ENCODE results near the gene AKAP14.
"Not testable (repeated sequence)": the region's sequence is repeated elsewhere in the genome, so short reads cannot be mapped to it uniquely, and the experiment has no call there.

Gene AKAP14

DNA sequence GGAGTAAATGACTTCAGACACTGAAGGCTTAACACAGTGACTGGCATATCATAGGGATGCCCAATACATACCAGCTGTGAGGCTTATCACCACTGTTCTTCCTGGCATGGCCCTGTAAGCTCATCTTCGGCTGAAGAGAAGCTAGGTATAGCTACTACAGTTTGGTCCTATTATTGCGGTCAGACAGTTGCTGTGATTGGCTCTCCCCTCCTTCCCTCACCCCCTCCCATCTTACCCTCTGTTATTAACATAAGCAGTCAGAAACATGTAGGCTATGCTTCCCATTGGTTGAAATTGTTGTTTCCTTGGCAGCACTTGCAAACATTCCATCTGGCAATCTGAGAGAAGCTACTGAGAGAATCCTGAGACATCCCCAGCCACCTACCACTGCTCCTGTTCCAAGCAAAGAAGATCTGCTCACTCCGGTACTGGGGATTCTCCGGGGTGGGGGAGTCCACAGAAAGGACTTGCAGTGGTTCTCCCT is at the start of gene AKAP14:
Gene AKAP14, plus strand, starts transcription at position 51 of the 484 bp plus-strand sequence. CDS start 7,331 bp downstream, outside the sequence.
- DNase-seq: no peak

DNA sequence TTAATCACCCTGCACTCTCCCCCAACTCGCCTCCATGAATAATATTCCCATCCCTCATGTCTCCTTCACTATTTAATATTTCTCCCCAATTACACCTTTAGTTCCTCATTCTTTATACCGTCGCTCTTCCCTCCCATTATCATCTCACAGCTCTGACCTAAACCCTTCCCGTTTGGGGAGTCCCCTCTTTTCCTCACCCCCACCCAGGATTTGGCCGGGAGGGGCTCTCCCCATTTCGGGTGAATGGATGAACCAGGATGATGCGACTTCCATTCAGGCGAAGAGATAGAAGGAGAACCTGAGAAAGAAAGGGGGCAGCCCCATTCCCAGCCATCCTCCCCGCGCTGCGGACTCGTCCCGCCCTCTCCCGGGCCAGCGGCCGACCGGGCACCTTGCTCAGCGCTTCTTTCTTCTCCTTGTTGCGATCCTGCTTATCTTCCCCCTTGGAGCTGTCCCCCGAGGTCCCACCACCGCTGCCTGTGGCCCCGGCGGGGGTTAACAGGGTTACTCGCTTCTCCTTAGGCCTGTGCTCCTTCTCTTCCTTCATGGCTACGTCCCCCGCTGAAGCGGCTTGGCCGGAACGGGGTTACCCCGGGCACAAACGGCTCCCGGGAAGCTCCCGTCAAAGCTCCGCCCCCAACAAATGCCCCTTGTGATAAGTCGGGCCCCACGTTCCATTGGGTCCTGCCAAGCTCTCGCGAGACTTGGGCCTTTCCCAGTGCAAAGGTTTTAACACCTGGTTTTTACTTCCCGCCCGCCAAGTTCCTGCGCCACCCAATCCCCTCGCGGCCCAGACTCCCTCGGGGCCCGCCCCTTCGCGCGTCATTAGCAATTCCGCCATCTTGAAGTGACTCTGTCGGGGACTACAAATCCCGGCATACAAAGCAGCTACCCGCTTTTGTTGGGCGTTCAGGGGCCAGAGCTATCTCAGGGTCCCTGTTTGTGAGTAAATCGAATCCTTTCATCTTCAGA is 43.0 kb upstream of the AKAP14 start, which contains the start of gene UPF3B:
Gene UPF3B, minus strand, starts transcription at position 582 of the 972 bp plus-strand sequence. Its CDS starts 35 bp downstream, at position 547.
- DNase-seq: peak; percentile 97

DNA sequence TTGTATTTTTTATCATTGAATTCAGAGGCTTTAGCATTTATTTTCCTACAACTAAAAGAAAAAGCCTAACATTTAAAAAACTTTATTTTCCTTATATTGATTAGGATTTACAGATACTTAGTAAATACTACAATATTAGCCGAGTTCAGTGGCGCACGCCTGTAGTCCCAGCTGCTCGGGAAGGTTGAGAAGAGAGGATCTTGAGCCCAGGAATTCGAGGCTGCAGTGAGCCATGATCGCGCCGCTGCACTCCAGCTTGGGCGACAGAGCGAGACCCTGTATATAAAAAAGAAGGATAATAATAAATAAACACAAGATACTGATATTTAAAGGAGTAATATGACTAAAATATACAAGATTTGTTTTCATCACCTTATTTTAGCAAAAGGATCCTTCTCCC is 42.2 kb upstream of the AKAP14 start:
- DNase-seq: no peak

DNA sequence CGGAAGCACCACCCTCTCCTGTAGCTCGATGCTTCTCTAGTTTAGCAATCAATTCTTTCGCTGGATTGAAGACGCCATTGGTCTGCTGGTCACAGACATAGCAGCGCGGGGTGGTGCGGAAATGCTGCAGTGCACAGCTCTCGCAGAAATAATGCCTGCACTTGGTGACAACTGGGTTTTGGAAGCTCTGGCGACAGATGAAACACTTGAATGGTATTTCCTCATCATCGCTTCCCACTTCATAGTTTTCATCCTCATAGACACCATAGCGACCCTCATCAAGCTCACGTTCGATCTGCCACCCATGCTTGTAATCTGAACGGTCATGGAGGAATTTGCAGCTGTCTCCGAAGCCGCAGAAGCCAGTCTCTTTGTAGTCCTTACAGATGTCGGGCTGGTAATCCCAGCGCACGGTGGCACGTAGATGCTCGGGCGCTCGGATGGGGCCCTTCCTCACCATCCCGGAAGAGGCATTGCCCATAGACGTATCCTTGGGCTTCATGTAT is 25.0 kb upstream of the AKAP14 start:
- peak; percentile 39 for DNase-seq

DNA sequence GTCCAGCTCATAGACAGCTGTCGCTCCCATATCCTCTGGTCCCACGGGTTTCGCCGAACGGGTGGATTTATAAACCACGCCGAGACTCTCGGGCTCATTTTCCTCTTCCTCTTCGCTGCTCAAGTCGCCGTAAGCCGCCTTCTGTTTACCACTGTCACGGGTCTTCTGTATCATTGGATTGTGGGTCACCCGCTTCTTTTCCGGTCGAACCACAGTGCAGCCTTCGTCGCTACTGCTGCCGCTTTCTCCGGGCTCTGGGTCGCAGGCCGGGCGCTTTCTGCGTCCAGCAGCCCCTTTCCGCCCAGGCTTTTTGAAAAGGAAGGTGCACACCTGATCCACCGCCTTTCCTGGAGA is 24.5 kb upstream of the AKAP14 start:
- DNase-seq: no peak

DNA sequence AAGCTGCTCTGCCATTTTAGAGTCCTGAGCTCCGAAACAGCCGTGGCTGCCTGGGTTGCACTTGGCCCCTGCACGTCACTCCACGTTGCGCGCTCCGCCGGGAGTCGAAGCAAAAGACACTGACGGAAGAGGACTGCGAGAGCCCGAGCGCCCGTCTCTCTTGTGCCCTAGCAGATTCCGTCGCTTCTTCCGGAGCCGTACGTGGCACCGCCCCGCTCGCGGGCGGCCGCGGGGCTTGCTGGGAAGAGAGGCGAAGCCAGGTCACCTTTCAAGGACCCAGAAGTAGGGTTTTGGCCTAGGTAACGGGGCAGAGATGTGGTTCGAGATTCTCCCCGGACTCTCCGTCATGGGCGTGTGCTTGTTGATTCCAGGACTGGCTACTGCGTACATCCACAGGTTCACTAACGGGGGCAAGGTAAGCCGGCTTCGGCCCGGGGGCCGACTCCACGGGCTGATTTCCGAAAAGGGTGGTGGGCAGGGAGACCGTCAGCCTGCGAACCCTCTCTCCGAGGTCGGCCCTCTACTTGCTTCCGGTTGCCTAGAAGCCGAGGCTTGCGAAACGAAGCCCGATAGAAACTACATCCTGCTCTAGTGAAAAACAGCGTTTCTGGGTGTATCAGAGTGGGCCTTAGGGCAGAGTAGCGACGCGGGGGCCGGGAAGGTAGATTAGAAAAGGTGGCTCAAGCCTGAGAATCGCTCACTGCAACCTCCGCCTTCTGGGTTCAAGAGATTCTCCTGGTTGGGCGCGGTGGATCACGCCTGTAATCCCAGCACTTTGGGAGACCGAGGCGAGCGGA is 23.9 kb upstream of the AKAP14 start, which contains the start of the genes NDUFA1 and RNF113A:
Gene NDUFA1, plus strand, starts transcription at position 234 of the 797 bp plus-strand sequence. Its CDS starts 80 bp downstream, at position 314.
Gene RNF113A, minus strand, starts transcription at position 135 of the 797 bp plus-strand sequence. Its CDS starts 120 bp downstream, at position 15.
- DNase-seq: peak; percentile 91

DNA sequence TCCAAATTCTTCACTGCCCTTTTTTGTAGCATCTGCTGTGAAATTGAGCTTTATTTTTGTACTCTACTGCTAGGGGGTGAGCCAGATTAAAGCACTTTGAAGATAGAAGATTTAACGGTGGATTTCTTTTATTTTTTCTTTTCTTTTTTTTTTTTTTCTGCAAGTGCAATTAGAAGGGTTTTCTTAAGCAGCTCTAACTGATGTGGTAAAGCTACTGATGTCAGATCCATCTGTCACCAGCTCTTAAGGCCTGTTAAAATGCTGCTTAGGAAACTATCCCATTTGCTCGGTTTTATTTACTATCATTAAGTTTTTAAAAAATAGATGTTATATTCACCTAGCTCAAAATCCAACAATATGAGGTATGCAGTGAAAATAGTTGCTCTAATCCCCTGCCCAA is 17.0 kb upstream of the AKAP14 start:
- no peak for DNase-seq

DNA sequence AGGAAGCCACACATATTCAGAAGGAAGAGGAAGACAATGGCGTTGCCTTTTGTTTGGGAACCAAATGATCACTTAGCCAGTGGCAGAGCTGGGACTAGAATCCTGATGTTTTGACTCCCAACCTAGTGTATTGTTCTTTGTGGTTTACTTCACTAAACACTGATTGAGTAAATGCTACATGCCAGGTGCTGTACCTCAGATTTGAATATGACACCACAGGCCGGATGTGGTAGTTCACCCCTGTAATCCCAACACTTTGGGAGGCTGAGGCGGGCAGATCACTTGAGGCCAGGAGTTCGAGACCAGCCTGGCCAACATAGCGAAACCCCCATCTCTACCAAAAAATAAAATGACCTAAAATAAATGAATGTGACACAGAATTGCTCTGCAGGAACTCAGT is 15.6 kb upstream of the AKAP14 start:
- peak; percentile 16 for DNase-seq

DNA sequence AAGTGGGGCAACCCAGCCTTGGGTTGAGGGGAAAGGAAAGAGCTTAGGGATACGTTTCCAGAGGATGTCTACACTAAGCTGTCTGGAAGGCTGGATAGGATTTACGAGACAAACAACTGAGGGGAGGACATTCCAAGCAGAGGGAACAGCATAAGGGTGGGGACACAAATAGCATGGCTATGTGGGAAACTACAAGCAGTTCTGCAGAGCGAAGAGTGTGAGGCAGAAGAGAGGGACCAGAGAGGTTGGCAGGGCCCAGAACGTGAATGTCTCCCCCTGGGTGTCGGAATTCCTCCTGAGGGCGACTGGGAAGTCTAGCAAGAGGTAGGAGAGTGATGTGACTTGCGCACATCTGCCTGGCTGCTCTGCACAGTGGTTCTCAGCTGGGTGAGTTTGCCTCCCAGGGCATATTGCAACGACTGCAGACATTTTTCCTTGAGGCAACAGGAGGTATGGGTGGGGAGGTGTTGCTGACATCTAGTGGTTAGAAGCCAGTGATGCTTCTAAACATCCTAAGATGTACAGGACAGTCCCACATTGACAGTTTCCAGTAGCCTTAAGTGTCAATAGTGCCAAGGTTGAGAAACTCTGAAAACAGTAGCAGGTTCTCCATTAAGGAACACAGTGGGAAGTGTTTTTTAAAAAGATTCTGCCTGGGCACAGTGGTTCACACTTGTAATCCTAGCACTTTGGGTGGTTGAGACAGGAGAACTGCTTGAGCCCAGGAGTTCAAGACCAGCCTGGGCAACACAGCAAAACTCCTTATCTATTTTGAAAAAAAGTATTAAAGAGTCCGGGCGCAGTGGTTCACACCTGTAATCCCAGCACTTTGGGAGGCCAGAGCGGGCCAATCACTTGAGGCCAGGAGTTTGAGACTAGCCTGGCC is 14.9 kb upstream of the AKAP14 start:
- peak; percentile 60 for DNase-seq

DNA sequence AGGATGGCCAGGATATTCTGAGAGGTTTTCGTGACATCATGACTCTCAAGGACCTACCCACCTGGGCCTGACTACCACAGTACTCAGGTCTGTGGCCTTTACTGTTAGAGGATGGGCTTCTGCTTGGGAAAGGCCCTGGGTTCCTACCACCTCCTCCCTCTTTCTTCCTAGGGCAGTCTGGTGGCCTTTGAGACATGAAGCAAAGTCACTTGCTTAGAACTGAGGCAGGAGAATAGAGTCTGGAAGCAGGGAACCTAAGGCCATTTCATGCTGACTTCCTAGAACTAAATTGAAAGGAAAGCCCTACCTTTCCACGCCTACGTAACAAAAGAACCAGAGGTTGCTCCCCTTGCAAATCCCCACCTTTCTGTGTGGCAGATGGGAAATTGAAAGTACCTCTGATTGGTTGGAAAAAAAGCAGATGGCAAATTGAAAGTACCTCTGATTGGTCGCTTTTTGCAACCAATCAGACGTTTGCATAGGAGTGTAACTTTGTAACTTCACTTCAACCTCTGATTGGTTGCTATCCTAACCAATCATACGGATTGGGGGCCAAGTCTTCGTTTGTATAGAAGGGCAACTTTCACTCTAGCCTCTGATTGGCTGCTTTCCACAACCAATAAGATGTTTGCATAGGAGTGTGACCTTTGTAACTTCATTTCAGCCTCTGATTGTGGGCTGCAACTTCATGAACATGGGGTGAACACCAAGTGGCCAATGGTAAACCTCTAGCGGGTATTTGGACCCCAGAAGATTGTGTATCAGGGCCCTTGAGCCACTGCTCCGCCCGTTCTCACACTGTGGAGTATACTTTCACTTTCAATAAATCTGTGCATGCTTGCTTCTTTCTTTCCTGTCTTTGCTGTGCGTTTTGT is 9.9 kb upstream of the AKAP14 start:
- peak; percentile 51 for DNase-seq

DNA sequence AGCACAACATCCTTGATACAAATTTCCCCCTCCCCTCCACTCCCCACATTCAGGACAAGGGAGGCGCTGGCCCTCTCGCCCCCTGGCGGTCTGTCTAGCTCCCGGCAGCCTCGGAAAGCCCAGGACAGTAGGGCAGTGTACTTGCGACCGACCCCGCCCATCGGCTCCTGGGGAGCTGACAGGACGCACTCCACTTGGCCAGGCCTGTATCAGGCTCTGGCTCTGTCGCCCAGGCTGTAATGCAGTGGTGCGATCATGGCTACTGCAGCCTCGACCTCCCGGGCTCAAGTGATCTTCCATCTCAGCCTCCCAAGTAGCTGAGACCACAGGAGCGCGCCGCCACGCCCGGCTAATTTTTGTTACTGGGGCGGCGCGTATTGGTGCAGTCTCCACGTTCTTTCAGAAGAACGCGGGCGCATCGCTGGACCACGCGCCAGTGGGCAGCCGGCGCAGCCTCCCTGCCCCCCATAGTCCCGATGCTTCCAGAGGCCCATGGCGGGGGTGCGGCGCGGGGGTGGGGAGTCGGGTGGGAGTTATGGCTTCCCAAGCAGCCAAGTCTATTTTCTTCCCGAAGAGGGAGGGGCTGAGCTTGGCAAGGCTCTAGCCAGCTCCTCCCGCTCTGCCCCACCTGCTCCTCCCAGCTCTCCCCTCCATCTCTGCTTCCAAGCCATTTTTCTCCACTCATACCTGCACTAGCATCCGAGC is 7.8 kb upstream of the AKAP14 start:
- DNase-seq: peak; percentile 69

DNA sequence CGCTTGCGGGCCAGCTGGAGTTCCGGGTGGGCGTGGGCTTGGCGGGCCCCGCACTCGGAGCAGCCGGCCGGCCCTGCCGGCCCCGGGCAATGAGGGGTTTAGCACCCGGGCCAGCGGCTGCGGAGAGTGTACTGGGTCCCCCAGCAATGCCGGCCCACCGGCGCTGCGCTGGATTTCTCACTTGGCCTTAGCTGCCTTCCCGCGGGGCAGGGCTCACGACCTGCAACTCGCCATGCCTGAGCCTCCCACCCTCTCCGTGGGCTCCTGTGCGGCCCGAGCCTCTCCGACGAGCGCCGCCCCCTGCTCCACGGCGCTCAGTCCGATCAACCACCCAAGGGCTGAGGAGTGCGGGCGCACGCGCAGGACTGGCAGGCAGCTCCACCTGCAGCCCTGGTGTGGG is 5.1 kb upstream of the AKAP14 start:
- DNase-seq: not testable (repeated sequence)

DNA sequence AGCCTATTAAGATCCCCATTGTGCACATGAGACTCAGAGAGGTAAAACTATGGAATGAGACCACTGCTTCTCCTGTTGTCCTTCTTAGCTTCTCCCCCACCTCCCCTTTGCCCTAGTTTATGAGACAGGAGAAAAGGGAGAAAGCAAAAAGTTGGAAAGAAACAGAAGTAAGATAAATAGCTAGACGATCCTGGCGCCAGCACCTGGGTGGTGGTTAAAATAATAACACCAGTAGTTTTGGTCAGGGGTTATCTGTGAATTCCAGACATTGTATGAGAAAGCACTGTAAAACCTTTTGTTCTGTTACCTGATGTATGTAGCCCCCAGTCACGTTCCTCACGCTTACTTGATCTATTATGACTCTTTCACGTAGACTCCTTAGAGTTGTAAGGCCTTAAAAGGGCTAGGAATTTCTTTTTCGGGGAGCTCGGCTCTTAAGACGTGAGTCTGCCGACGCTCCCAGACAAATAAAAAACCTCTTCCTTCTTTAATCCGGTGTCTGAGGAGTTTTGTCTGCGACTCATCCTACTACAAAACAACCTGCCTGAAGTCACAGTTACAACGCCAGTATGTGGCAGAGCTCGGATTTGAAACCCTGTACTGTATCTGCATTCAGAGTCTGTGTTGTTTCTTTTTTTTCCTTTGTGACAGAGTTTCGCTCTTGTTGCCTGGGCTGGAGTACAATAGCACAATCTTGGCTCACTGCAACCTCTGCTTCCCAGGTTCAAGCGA is 3.6 kb upstream of the AKAP14 start:
- DNase-seq: not testable (repeated sequence)

DNA sequence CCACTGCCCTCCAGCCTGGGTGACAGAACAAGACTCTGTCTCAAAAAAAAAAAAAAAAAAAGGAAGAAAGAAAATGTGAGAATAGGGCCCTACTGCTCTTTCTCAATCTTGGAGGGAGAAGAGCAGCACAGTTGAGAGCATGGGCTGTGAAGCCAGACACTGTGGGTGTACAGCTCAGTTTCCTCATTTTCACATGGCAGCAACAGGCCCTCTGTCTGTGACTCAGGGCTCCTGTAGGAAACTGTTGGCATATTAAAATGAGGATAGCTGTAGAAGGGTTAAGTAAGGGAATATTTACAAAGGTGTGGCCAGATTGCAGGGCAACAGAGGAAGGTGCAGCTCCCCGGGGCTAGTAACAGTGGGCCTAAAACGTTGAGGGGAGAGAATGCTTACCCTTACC is 3.4 kb downstream of the AKAP14 start:
- no peak for DNase-seq

DNA sequence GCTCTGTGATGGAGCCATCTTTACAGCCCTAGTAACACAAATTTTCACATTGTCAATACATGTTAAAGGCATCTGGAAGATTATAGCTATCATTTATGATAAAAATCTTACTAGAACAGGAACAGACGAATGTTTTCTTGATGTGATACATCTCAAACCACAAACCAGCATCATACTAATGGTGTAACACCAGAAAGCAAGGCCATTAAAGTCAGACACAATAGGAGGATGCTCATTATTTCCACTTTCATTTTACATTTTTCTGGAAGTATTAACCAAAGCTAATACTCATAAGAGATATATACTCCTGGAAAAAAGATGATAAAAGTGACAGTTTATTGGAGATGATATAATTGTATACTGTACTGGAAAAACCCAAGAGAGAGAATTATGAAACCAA is 5.3 kb downstream of the AKAP14 start:
- no peak for DNase-seq

DNA sequence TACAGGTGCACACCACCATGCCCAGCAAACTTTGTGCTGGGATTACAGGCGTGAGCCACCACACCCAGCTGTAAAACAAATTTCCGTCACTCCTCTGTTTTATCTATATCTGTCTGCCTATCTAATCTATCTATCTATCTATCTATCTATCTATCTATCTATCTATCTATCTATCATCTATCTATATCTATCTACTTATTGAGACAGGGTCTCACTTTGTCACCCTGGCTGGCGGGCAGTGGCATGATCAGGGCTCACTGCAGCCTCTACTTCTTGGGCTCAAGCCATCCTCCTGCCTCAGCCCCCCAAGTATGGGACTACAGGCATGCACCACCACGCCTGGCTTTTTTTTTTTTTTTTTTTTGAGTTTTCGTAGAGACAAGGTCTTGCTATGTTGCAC is 20.6 kb downstream of the AKAP14 start:
- no peak for DNase-seq

DNA sequence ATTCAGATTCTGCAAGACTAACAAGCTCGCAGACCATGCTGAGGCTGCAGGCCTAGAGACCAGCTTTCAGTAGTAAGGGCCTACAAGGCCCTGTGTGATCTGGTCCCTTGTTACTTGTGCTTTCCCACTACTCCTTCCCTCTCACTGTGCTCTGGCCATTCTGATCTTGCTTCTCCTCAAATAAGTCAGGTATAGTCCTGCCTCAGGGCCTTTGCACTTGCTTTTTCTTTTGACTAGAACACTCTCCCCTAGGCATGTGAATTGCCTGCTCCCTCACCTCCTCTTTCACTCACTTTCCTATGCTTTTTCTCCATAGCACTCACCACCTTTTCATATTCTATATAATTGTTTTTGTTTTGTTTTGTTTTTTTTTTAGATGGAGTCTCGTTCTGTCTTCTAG is 22.2 kb downstream of the AKAP14 start:
- no peak for DNase-seq

DNA sequence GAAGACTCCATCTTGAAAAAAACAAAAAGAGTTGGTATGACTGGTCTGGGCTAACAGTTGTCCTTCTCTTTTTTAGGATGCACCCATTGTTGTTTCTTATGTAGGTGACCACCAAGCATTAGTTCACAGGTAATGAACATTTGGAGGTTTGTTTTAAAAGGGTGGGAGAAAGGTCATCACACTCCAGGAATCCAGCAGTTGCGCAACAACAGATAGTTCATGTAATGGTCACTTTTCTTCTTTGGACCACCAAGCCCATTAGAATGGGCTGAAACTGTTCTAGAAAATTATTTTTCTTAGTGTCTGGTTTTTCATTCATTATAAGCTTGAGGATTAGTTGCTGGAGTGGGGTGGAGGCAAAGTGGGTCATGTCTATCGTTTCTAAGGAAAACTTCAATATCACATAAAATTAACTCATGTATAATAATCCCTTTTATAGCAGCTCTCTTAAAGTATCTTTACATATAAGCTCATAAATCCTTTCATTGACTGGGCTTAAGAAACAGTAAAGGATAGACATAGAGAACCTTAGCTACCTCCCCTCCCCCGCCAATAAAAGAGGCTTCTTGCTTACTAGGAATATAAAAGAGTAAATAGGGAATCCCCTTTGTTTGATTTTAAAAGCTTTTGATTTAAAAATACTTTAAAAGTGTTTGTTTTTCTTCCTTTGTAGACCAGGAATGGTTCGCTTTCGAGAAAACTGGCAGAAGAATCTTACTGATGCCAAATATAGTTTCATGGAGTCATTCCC is 24.3 kb downstream of the AKAP14 start:
- DNase-seq: no peak

DNA sequence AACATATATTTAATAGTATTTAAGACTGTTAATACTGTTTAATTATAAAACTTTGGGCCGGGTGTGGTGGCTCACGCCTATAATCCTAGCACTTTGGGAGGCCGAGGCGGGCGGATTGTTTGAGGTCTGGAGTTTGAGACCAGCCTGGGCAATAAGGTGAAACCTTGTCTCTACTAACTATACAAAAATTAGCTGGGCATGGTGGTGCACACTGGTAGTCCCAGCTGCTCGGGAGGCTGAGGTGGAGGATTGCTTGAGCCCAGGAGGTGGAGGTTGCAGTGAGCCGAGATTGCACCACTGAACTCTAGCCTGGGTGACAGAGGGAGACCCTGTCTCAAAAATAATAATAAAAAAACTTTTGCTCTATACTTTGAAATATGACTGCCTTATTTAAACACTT is 26.7 kb downstream of the AKAP14 start:
- DNase-seq: not testable (repeated sequence)

Data from activated CD4-positive, alpha-beta T cell treated with anti-CD3 and anti-CD28 coated beads, Interleukin-2, amount 50 U/mL, for 16 hours (primary cell).